ENCODE results near the gene RCAN2.

Gene RCAN2

GRCh38 chr6:46204880-46205650 lies 286.2 kb downstream of the RCAN2 start:
- no peak for DNase-seq

GRCh38 chr6:46203391-46204177 lies 287.7 kb downstream of the RCAN2 start:
- no peak for DNase-seq

GRCh38 chr6:46201702-46202101 lies 289.5 kb downstream of the RCAN2 start:
- no peak for DNase-seq

- no peak for DNase-seq
These were observed 291.9 kb downstream of the RCAN2 start for GRCh38 chr6:46199387-46199786.

- no peak for DNase-seq
These were observed 299.3 kb downstream of the RCAN2 start for GRCh38 chr6:46191961-46192360.

- no peak for DNase-seq
These were observed 300.4 kb downstream of the RCAN2 start for GRCh38 chr6:46190889-46191288.

- no peak for DNase-seq
These were observed 301.5 kb downstream of the RCAN2 start for GRCh38 chr6:46189726-46190125.

- DNase-seq, result no peak
These were observed 304.7 kb downstream of the RCAN2 start for GRCh38 chr6:46186583-46186982.

GRCh38 chr6:46184114-46184513 lies 307.1 kb downstream of the RCAN2 start:
- DNase-seq, result no peak

- DNase-seq, result no peak
These were observed 315.3 kb downstream of the RCAN2 start for GRCh38 chr6:46175976-46176375.

- no peak for DNase-seq
These were observed 315.8 kb downstream of the RCAN2 start for GRCh38 chr6:46175446-46175845.

GRCh38 chr6:46174904-46175303 lies 316.3 kb downstream of the RCAN2 start:
- DNase-seq, result no peak

GRCh38 chr6:46172176-46172575 lies 319.1 kb downstream of the RCAN2 start:
- DNase-seq, result no peak
